MM.1S (cell line): ENCODE results near the gene LVRN.

Source experiments
- DNase-seq: peaks from one replicate; pipeline ENCODE4 v3.0.0-alpha.2; 2015
- H2AFZ ChIP-seq: fragments of 300-600 bp; sonication (generic); 2 replicates; pipeline ENCODE4 v1.6.0; 2016; ENCODE audit warnings: antibody characterized with exemption, low read length
- H3F3A ChIP-seq: fragments of 300-600 bp; sonication (generic); 2 replicates; pipeline ENCODE4 v1.6.1; 2016; ENCODE audit warnings: mild to moderate bottlenecking, antibody characterized with exemption, low read length, moderate library complexity, mixed read lengths; ENCODE audit not compliant: insufficient read depth
- H3K27ac ChIP-seq: fragments of 300-600 bp; sonication (generic); 2 replicates; pipeline ENCODE4 v1.5.1; 2016; ENCODE audit warnings: mild to moderate bottlenecking, low read length
- H3K27me3 ChIP-seq: fragments of 300-600 bp; sonication (generic); replicated peaks from 2 replicates; pipeline ENCODE4 v1.6.0; 2016; ENCODE audit warnings: low read length; ENCODE audit not compliant: insufficient read depth
- H3K36me3 ChIP-seq: fragments of 300-600 bp; sonication (generic); replicated peaks from 2 replicates; pipeline ENCODE4 v1.6.1; 2016; ENCODE audit warnings: mild to moderate bottlenecking, low read length, mixed read lengths; ENCODE audit not compliant: insufficient read depth
- H3K4me1 ChIP-seq: fragments of 300-600 bp; sonication (generic); 2 replicates; pipeline ENCODE4 v1.6.1; 2016; ENCODE audit warnings: low read length, mixed read lengths
- H3K4me2 ChIP-seq: fragments of 300-600 bp; sonication (generic); 2 replicates; pipeline ENCODE4 v1.6.0; 2016; ENCODE audit warnings: low read depth, low read length
- H3K4me3 ChIP-seq: fragments of 300-600 bp; sonication (generic); 2 replicates; pipeline ENCODE4 v1.5.1; 2016; ENCODE audit warnings: low read length, mixed read lengths
- H3K79me2 ChIP-seq: fragments of 300-600 bp; sonication (generic); 2 replicates; pipeline ENCODE4 v1.6.1; 2016; ENCODE audit warnings: mixed run types, low read length, mixed read lengths
- H3K9ac ChIP-seq: fragments of 300-600 bp; sonication (generic); 2 replicates; pipeline ENCODE4 v1.6.1; 2016; ENCODE audit warnings: low read length, mixed read lengths
- H3K9me2 ChIP-seq: fragments of 300-600 bp; sonication (generic); replicated peaks from 2 replicates; pipeline ENCODE4 v1.6.1; 2016; ENCODE audit warnings: mild to moderate bottlenecking, low read length, mixed read lengths; ENCODE audit not compliant: insufficient read depth
- H3K9me3 ChIP-seq: fragments of 300-600 bp; sonication (generic); replicated peaks from 2 replicates; pipeline ENCODE4 v1.6.1; 2016; ENCODE audit warnings: mild to moderate bottlenecking, low read length, mixed read lengths; ENCODE audit not compliant: insufficient read depth
- H4K20me1 ChIP-seq: fragments of 300-600 bp; sonication (generic); 2 replicates; pipeline ENCODE4 v1.6.1; 2016; ENCODE audit warnings: mild to moderate bottlenecking, low read length, moderate library complexity, mixed read lengths; ENCODE audit not compliant: insufficient read depth
- CTCF ChIP-seq: fragments of 300-600 bp; sonication (generic); IDR thresholded peaks from 2 replicates; pipeline ENCODE4 v1.5.1; 2016; ENCODE audit warnings: antibody characterized with exemption, low read length, mixed read lengths
- EZH2 ChIP-seq: fragments of 300-600 bp; sonication (generic); optimal IDR thresholded peaks from 2 replicates; pipeline ENCODE3; 2017; ENCODE audit warnings: low read depth, mild to moderate bottlenecking, antibody characterized with exemption, low read length, mixed read lengths
- EZH2phosphoT487 ChIP-seq: fragments of 300-600 bp; sonication (generic); IDR thresholded peaks from 2 replicates; pipeline ENCODE4 v1.6.1; 2018; ENCODE audit warnings: antibody characterized with exemption, low read length

LVRN gene

GRCh38 chr5:115985802-115986757 is 23.8 kb downstream of the LVRN start:
- Histone ChIP-seq H3K4me1 (no peaks in the 10 kb centered on the region), H3K4me3 (no peak overlapping the region), H3K27ac (no peak overlapping the region), H3K27me3 (no peaks in the 10 kb centered on the region), H2AFZ (no peak overlapping the region), H3K79me2 (no peaks in the 10 kb centered on the region), H3K9me3 (no peaks in the 10 kb centered on the region), H3K36me3 (no peaks in the 10 kb centered on the region), H3K4me2 (no peak overlapping the region), H4K20me1 (no peaks in the 10 kb centered on the region), H3K9ac (no peak overlapping the region), H3K9me2 (no peaks in the 10 kb centered on the region), H3F3A (no peaks in the 10 kb centered on the region)
- TF ChIP-seq EZH2: no peak
- no peak for TF ChIP-seq EZH2phosphoT487
- no peak for TF ChIP-seq CTCF
- no peak for DNase-seq

- Histone ChIP-seq H3K4me1 (no peaks in the 10 kb centered on the region), H3K9me3 (no peaks in the 10 kb centered on the region), H3K9me2 (no peaks in the 10 kb centered on the region), H2AFZ (no peak overlapping the region), H3K27ac (no peak overlapping the region), H3K27me3 (no peaks in the 10 kb centered on the region), H3K36me3 (no peaks in the 10 kb centered on the region), H3K9ac (no peak overlapping the region), H3K4me2 (no peak overlapping the region), H3K79me2 (no peaks in the 10 kb centered on the region), H3K4me3 (no peak overlapping the region), H4K20me1 (no peaks in the 10 kb centered on the region), H3F3A (no peaks in the 10 kb centered on the region)
- TF ChIP-seq EZH2 (no peak), CTCF (no peak), EZH2phosphoT487 (no peak)
- DNase-seq: no peak
These were observed 25.7 kb downstream of the LVRN start for GRCh38 chr5:115988002-115988401.

GRCh38 chr5:115992848-115993350 is 30.6 kb downstream of the LVRN start:
- Histone ChIP-seq H3K27me3 (no peaks in the 10 kb centered on the region), H3K4me2 (no peak overlapping the region), H3F3A (no peaks in the 10 kb centered on the region), H3K27ac (no peak overlapping the region), H4K20me1 (no peaks in the 10 kb centered on the region), H3K9ac (no peak overlapping the region), H3K4me1 (no peaks in the 10 kb centered on the region), H3K4me3 (no peak overlapping the region), H2AFZ (no peak overlapping the region), H3K36me3 (no peaks in the 10 kb centered on the region), H3K9me3 (no peaks in the 10 kb centered on the region), H3K79me2 (no peaks in the 10 kb centered on the region), H3K9me2 (no peaks in the 10 kb centered on the region)
- no peak for TF ChIP-seq EZH2phosphoT487
- TF ChIP-seq EZH2: no peak
- no peak for TF ChIP-seq CTCF
- no peak for DNase-seq
